Measurements from ENCODE around the gene CELF4.

Gene CELF4

DNA sequence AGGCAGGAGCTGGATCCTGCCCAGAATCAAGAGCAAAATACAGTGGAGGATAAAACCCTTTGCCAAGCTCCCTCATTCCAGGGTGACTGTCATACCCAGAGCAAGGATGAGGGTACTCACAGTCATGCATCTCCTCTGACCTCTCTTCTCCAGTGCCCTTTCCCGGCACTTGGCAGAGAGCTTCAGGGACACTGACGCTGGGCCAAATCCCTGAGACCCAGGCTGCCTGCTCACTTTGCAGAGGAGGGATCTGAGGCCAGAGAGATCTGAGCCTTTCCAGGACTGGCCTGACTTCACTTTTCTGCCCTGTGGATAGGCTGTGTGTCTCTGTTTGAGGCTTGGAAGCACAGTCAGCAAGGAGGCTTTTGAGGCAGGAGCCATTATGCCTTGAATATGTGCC lies 330.0 kb downstream of the CELF4 start:
- in situ Hi-C loops (cut with MboI; ENCODE audit: low pct_unique_long_range_greater_than_20kb, low sequenced_read_pairs, unreplicated experiment), result no loop called here
- no peak for DNase-seq (ENCODE audit: low spot score)
- no peak for TF ChIP-seq CTCF (IDR thresholded peaks at IDR 0.05; ENCODE audit: extremely low read depth, insufficient read depth, missing control alignments)

DNA sequence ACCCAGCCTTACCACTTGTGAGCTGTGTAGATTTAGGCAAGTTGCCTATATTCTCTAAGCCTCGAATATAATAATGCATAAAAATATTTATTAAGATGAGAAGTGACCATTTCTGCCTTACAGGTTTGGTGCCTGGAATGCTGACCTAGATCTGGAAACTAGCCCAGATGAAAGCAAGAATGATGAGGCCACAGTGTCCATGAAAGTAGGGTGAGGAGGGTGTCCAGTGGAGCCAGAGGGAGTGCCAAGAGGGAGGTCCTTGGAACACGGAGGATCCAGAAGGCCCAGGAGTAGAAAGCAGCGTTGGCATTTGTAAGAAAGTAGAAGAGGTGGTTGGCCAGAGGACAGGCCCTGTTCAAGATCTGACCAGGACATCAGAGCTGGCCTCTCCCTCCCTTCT lies 334.3 kb downstream of the CELF4 start:
- in situ Hi-C loops (cut with MboI; ENCODE audit: low pct_unique_long_range_greater_than_20kb, low sequenced_read_pairs, unreplicated experiment), result no loop called here
- DNase-seq (ENCODE audit: low spot score), result no peak
- no peak for TF ChIP-seq CTCF (IDR thresholded peaks at IDR 0.05; ENCODE audit: extremely low read depth, insufficient read depth, missing control alignments)

GRCh38 chr18:37230768-37231167 lies 334.8 kb downstream of the CELF4 start:
- in situ Hi-C loops (cut with MboI; ENCODE audit: low pct_unique_long_range_greater_than_20kb, low sequenced_read_pairs, unreplicated experiment), result no loop called here
- no peak for DNase-seq (ENCODE audit: low spot score)

GRCh38 chr18:37225279-37225678 lies 340.3 kb downstream of the CELF4 start:
- DNase-seq (ENCODE audit: low spot score), result no peak
- no peak for TF ChIP-seq CTCF (IDR thresholded peaks at IDR 0.05; ENCODE audit: extremely low read depth, insufficient read depth, missing control alignments)
- in situ Hi-C loops (cut with MboI; ENCODE audit: low pct_unique_long_range_greater_than_20kb, low sequenced_read_pairs, unreplicated experiment), result no loop called here

More at GRCh38 chr18:37230768-37231167, 334.8 kb downstream of the CELF4 start:
- no peak for TF ChIP-seq CTCF (IDR thresholded peaks at IDR 0.05; ENCODE audit: extremely low read depth, insufficient read depth, missing control alignments)

DNA sequence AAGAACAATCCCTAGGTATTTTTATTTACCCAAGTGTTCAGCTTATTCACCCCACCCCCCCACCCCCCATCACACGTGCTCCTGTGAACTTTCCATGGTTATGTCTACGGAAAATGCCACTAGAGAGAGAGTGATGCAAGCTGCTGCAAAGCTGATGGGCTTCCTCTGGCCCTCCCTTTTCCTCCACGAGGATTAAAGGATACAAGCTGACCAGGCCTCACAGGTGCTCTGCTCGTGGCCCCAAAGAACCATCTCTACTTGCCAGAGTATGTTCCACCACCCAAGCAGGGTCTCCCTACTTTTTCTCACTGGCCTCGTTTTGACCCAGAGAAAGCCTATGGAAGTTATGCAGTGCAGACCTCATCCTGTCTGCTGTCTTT lies 342.6 kb downstream of the CELF4 start:
- DNase-seq (ENCODE audit: low spot score), result no peak
- no peak for TF ChIP-seq CTCF (IDR thresholded peaks at IDR 0.05; ENCODE audit: extremely low read depth, insufficient read depth, missing control alignments)
- in situ Hi-C loops (cut with MboI; ENCODE audit: low pct_unique_long_range_greater_than_20kb, low sequenced_read_pairs, unreplicated experiment), result no loop called here

DNA sequence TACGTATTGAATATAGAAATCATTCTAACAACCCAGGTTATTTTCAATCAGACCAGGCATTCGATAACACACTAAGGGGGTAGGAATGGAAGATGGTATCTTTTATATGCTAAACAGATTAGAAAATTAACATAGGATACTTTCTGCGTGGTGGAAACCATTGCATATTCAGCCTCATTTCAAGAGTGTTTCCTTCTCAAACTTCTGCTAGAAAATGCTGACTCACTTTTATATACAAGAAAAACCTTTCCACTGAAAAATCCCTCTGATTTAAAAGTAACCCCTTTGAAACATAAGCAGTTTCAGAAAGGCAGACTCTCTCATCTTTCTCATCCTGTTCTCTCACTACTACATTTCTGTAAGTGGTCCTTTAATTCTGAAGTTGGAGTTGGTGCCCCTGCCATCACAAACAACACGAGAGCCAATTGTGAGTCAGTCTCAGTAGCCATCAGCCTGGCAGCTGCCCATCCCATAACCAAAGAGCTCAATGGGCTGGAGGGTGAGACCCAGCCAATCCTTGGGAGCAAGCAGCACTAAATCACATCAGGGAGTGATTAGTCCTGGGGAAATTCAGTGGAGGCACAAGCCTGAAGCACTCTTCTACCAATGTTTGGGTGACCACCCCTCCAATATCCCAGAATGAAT lies 343.1 kb downstream of the CELF4 start:
- no peak for DNase-seq (ENCODE audit: low spot score)
- TF ChIP-seq CTCF (IDR thresholded peaks at IDR 0.05; ENCODE audit: extremely low read depth, insufficient read depth, missing control alignments), result no peak
- in situ Hi-C loops (cut with MboI; ENCODE audit: low pct_unique_long_range_greater_than_20kb, low sequenced_read_pairs, unreplicated experiment), result no loop called here
